HS-27A (cell line): ENCODE measurements around the gene STC2.
"Not testable (repeated sequence)": the region's sequence is repeated elsewhere in the genome, so short reads cannot be mapped to it uniquely, and the experiment has no call there.

Source experiments
- DNase-seq: peaks from one replicate; pipeline ENCODE4 v3.0.0-alpha.2; 2012; ENCODE audit warnings: low read depth, missing footprints

Gene STC2

DNA sequence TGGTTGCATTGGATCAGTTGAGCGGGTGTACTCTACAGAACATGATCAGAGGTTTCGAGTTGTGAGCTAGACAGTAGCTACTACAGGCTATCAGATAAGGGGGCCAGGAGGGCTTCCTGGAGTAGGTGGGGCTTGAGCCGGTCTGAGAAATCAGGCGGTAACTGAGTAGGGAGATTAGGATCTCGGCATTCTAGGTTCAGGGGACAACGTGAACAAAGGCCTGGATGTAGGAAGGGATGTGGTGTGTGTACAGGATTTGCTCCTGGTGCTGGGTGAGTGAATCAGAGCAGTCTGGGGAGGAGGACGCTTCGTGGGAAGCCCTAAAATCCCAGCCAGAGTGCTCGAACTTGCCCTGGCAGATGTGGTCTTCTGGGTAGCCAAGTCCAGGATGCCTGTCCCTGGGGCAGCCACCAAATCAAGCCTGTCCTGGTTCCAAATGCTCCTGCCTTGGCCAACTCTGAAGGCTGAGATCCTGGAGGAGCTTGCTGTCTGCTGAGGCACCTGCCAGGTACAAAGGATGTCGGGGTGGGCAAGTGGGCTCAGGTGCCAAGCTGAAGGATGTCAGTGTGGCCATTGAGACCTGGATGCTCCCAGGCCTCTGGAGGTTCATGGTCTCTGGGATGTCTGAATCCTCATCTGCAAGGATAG, 33.4 kb downstream of the STC2 start:
- no peak for DNase-seq

GRCh38 chr5:173293817-173294672, 34.2 kb downstream of the STC2 start:
- DNase-seq = no peak

GRCh38 chr5:173291722-173292658, 36.2 kb downstream of the STC2 start:
- DNase-seq = no peak

GRCh38 chr5:173290477-173291131, 37.6 kb downstream of the STC2 start:
- no peak for DNase-seq

- DNase-seq = no peak
Observed at GRCh38 chr5:173289372-173289771, 38.8 kb downstream of the STC2 start.

- DNase-seq = no peak
Observed at GRCh38 chr5:173288632-173289031, 39.6 kb downstream of the STC2 start.

- no peak for DNase-seq
Observed at GRCh38 chr5:173287086-173287485, 41.1 kb downstream of the STC2 start.

DNA sequence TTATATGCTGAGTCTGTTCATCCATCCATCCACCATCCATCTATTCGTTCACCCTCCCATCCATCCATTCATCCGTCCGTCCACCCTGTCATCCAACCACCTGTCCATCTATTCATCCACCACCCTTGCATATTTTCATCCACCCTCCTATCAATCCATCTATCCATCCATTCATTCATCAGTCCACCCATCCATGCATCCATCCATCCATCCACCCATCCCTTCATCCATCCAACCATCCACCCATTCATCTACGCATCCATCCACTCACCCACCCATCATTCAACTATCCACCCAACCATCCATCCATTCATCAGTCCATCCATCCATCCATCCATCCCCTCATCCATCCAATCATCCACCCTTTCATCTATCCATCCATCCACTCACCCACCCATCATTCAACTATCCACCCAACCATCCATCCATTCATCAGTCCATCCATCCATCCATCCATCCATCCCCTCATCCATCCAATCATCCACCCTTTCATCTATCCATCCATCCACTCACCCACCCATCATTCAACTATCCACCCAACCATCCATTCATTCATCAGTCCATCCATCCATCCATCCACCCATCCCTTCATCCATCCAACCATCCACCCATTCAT, 43.8 kb downstream of the STC2 start:
- not testable (repeated sequence) for DNase-seq

- peak; percentile 47 for DNase-seq
Observed at GRCh38 chr5:173283318-173284288, 44.6 kb downstream of the STC2 start.

DNA sequence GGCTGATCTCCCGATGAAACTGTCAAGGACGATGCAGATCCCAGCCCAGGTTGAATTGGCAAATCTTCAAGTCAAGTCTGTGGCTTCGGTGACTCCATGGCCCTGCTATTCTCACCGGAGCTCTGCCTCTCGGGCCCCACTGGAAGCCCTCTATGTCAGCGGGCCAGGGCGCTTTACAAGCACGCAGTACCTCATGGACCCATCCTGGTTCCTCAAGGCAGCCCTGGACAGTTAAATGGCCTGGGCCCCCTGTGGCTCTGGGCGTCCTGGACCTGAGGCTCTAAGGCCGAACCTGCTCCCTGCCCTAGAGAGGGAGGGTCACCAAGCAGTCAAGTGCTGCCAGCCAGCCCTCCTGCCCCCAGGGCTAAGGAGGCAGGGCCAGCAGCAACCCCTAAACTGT, 45.3 kb downstream of the STC2 start:
- no peak for DNase-seq

GRCh38 chr5:173281910-173282309, 46.3 kb downstream of the STC2 start:
- DNase-seq = no peak

DNA sequence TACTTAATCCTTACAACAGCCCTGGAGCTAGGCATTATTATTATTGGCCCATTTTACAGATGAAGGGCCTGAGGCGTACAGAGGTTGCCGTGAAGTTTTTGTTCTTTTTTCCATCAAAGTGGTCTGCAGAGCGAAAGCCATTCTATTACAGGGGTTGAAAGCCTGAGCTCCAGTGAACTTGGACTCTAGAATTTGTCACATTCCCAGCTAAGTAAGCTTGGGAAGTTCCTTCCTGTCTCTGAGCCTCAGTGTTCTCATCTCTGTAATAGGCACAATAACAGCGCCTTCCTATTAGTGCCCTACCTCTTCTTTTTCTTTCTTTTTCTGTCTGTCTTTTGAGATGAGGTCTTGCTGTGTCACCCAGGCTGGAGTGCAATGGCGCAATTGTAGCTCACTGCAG, 49.0 kb downstream of the STC2 start:
- no peak for DNase-seq

- no peak for DNase-seq
Observed at GRCh38 chr5:173278641-173279040, 49.6 kb downstream of the STC2 start.

- DNase-seq = no peak
Observed at GRCh38 chr5:173278172-173278571, 50.0 kb downstream of the STC2 start.

DNA sequence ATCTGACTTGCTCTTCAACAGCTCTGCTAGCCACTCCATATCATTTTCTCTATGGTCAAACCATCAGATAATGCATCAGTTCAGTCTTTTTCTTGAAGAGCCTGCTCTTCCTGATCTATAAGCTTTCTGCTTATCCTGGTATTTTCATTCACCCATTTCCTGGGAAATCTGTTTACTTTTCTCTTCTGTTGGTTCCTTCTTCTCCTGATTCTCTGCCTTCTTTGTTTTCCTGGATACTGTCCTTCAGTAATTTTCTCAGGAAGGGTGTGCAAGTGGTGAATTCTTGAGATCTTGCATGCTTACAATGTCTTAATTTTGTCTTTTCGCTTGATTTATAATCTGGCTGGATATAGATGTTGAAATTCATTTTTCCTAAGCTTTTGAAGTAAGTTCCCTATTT, 53.4 kb downstream of the STC2 start:
- no peak for DNase-seq

DNA sequence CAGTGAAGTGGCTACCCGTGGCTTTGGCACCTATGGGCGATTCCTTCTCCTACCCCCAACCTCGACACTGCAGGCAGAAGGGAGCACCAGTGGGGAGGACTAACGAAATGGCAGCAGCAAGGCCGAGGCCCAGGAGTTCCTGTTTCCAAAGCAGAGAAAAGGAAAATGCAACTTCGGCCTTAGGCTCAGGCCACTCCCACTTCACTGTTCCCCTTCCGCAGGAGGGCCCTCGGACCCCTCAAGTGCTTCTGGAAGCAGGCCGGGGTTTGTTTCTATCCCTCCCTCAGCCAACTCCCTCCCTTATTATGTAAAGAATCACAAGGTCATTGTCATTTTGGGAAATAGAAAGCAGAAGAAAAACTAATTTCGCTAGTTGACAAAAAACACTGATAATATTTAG, 56.8 kb downstream of the STC2 start:
- no peak for DNase-seq

DNA sequence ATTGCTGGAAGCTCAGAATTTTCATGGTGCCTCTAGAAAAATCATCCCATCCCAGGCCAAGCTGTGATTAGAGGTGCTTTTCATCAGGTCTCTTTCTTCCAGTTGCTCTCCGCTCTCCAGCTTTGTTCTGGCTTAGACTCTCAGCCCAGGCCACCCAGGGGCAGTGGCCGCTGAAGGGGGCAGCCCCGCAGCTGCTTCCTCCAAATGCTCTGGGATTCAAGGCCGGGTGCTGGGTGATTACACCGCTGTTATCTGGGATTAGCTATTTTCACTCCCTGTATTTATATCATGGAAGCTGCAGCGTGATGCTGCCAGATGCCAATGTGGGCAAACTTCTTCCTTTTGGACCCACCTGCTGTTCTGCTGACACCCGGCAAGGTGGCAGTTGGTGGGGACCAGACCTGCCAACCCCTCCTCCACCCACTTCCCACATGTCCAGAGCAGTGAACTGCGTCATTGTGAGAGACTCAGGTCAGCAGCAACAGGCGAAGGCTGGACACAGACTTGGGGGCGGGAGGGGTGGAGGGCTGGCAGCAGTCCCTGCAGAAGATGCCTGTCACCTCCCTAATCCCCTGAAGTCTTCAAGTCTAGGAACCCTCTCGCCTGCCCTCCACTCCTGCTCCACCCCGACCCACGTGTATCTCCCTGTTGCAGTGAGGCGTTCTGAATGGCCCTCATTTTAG, 59.3 kb downstream of the STC2 start:
- no peak for DNase-seq

DNA sequence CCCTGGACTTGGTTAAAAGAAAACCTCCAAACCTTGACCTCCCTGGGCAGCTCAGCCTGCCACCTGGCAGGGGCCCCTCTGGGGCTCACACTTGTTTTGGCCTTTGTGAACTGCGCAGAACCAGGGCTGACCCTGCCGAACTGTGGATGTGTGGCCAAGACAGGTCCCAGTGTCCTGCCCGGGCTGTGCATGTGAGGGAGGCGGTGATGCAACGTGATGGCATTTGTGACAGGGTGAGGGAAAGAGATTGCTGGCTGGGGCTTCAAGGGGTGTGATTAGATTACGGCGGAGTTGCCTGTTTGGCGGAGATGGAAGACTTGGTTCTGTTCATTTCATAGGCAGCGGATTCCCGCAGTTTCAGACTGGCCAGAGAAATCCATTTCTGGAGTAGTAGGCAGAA, 62.8 kb downstream of the STC2 start:
- DNase-seq = no peak
